Naive thymus-derived CD4-positive, alpha-beta T cell (primary cell): Measurements from ENCODE around the gene PODNL1. TPM values are rescaled to one million over a fixed set of nuclear protein-coding genes. Genes with fewer than 3 reads are reported as not detected.

Source experiments
- ATAC-seq: fragments of 150-1000 bp; cut with Tn5 transposase; 2 replicates; pipeline ENCODE4 v1.10.0; 2021; ENCODE audit warnings: mild to moderate bottlenecking, moderate library complexity
- CTCF ChIA-PET: fragments of 350-600 bp; sonication (Branson Sonifier 250); formaldehyde crosslinking; loops from one replicate; lab custom pipeline; 2021; ENCODE audit warnings: antibody characterized with exemption; lab: Charles Lee
- POLR2A ChIA-PET: fragments of 350-600 bp; sonication (Branson Sonifier 250); formaldehyde crosslinking; loops from one replicate; lab custom pipeline; 2021; ENCODE audit warnings: antibody characterized with exemption, inconsistent platforms; lab: Charles Lee
- DNase-seq, 9 donors: peaks; one replicate each; pipeline versions ENCODE4 v3.0.0 to v3.0.0-alpha.2; 2020 to 2022; ENCODE audit warnings: mixed read lengths in 1 of 9
- H3K27ac ChIP-seq: one replicate; pipeline ENCODE4 v1.7.0; 2013; ENCODE audit warnings: mild to moderate bottlenecking, low read depth, low read length, moderate library complexity
- H3K27me3 ChIP-seq, 2 donors: one replicate each; pipeline ENCODE4 v1.7.0; 2013; ENCODE audit warnings: low read length in 2 of 2, mild to moderate bottlenecking in 2 of 2, moderate library complexity in 2 of 2; ENCODE audit not compliant: control insufficient read depth in 2 of 2, insufficient read depth in 2 of 2
- H3K36me3 ChIP-seq, 3 experiments: 1 replicate in 2 of 3; 2 replicates in 1 of 3; pipeline ENCODE4 v1.7.0; 2013; ENCODE audit warnings: low read length in 3 of 3, mild to moderate bottlenecking in 3 of 3, moderate library complexity in 1 of 3; ENCODE audit not compliant: insufficient read depth in 3 of 3, control insufficient read depth in 2 of 3
- H3K4me1 ChIP-seq, 2 donors: one replicate each; pipeline ENCODE4 v1.7.0; 2013; ENCODE audit warnings: low read length in 2 of 2, mild to moderate bottlenecking in 2 of 2, moderate library complexity in 1 of 2; ENCODE audit not compliant: control insufficient read depth in 2 of 2, insufficient read depth in 2 of 2
- H3K4me3 ChIP-seq: 2 replicates; pipeline ENCODE4 v1.7.0; 2013; ENCODE audit warnings: mild to moderate bottlenecking, low read length
- H3K9me3 ChIP-seq, 3 experiments: 1 replicate in 2 of 3; 2 replicates in 1 of 3; pipeline ENCODE4 v1.7.0; 2013; ENCODE audit warnings: low read length in 3 of 3; ENCODE audit not compliant: control insufficient read depth in 2 of 3
- H3K27ac Mint-ChIP-seq, 9 donors: one replicate each; pipeline ENCODE4 v1.8.0; 2020 to 2022; ENCODE audit warnings: mixed read lengths in 9 of 9, mild to moderate bottlenecking in 8 of 9, moderate library complexity in 5 of 9, inconsistent platforms in 2 of 9
- H3K27me3 Mint-ChIP-seq, 5 donors: one replicate each; pipeline ENCODE4 v1.8.0; 2021 to 2022; ENCODE audit warnings: mixed read lengths in 5 of 5, mild to moderate bottlenecking in 1 of 5
- H3K36me3 Mint-ChIP-seq, 5 donors: one replicate each; pipeline ENCODE4 v1.8.0; 2020 to 2022; ENCODE audit warnings: mixed read lengths in 5 of 5, mild to moderate bottlenecking in 3 of 5, inconsistent platforms in 1 of 5
- H3K4me1 Mint-ChIP-seq, 7 donors: one replicate each; pipeline ENCODE4 v1.8.0; 2020 to 2022; ENCODE audit warnings: mixed read lengths in 7 of 7, mild to moderate bottlenecking in 3 of 7, inconsistent platforms in 1 of 7
- H3K4me3 Mint-ChIP-seq, 10 donors: one replicate each; pipeline ENCODE4 v1.8.0; 2020 to 2022; ENCODE audit warnings: mild to moderate bottlenecking in 10 of 10, mixed read lengths in 10 of 10, moderate library complexity in 6 of 10, inconsistent platforms in 2 of 10
- H3K9me3 Mint-ChIP-seq, 11 donors: one replicate each; pipeline ENCODE4 v1.8.0; 2020 to 2022; ENCODE audit warnings: mixed read lengths in 11 of 11, mild to moderate bottlenecking in 4 of 11, inconsistent platforms in 1 of 11, moderate library complexity in 1 of 11
- intact Hi-C, 2 donors: fragments of 100-400 bp; cut with micrococcal nuclease; formaldehyde crosslinking; loops; one replicate each; pipeline ENCODE4 v1.15.1; 2023
- polyA plus RNA-seq, 2 donors: library from polyadenylated mRNA; unstranded; fragments of 300-500 nt; fragmentation: Illumina TruSeq; gene quantifications; one replicate each; pipeline ENCODE4 v1.2.3, GENCODE V29; 2021
- total RNA-seq, 6 experiments: library from RNA in 5 of 6; stranded (reverse) in 5 of 6; gene quantifications; 1 replicate in 5 of 6; 2 replicates in 1 of 6; pipeline ENCODE4 v1.2.3 and lab custom pipeline; 2021 to 2026

Gene PODNL1
- total and polyA plus RNA-seq, 7 experiments from 2014 or later, result 0.33 to 0.59 TPM; not detected in 5

GRCh38 chr19:13980340-13980739, 42.1 kb upstream of the PODNL1 start:
- intact Hi-C loops, result no loop called here
- peak overlapping the region in 1 of 9 donors; percentile 30 for H3K27ac Mint-ChIP-seq

GRCh38 chr19:13979686-13980085, 41.5 kb upstream of the PODNL1 start:
- no peaks in the 10 kb centered on the region for H3K9me3 Mint-ChIP-seq
- peak overlapping the region; percentile 13 for H3K4me3 ChIP-seq
- peak overlapping the region; percentile 62 for H3K27ac ChIP-seq
- ChIA-PET POLR2A (interaction anchor here (0.9 to 2.6 kb wide), 5 partner anchors 12 to 52 kb away, joined by 3 to 14 read pairs (median 3); partner anchors contain the start of genes IL27RA and RFX1), CTCF (no interaction called here)
- DNase-seq (no peak), ATAC-seq (no peak)
- H3K36me3 ChIP-seq, result peaks cover 0 to 3% (median 0%) of the 10 kb centered on the region in 3 experiments
- H3K4me3 Mint-ChIP-seq, result peak overlapping the region in 7 of 10 donors; percentile 30 to 75 (median 39)
- intact Hi-C loops, result no loop called here
- H3K4me1 Mint-ChIP-seq, result peaks cover 5 to 44% (median 27%) of the 10 kb centered on the region in 7 donors
- peaks cover 0 to 7% (median 0%) of the 10 kb centered on the region in 5 donors for H3K36me3 Mint-ChIP-seq
- H3K27me3 Mint-ChIP-seq, result no peaks in the 10 kb centered on the region
- H3K4me1 ChIP-seq, result peaks cover 0 to 32% of the 10 kb centered on the region in 2 donors
- H3K27me3 ChIP-seq, result no peaks in the 10 kb centered on the region
- H3K9me3 ChIP-seq, result no peaks in the 10 kb centered on the region
- H3K27ac Mint-ChIP-seq, result peak overlapping the region in 8 of 9 donors; percentile 15 to 87 (median 60)

More at GRCh38 chr19:13980340-13980739, 42.1 kb upstream of the PODNL1 start:
- H3K4me1 ChIP-seq, result peaks cover 3 to 38% of the 10 kb centered on the region in 2 donors
- H3K9me3 ChIP-seq, result no peaks in the 10 kb centered on the region
- H3K27me3 ChIP-seq, result no peaks in the 10 kb centered on the region
- DNase-seq, result no peak
- ATAC-seq, result no peak
- no peak overlapping the region for H3K27ac ChIP-seq
- ChIA-PET POLR2A (interaction anchor here (11.0 kb wide), 1 partner anchor 20 kb away, joined by 160 read pairs; no protein-coding TSS in a partner anchor), CTCF (no interaction called here)
- Mint-ChIP-seq H3K4me3 (peak overlapping the region in 1 of 10 donors; percentile 61), H3K4me1 (peaks cover 9 to 50% (median 34%) of the 10 kb centered on the region in 7 donors), H3K36me3 (peaks cover 0 to 7% (median 0%) of the 10 kb centered on the region in 5 donors), H3K27me3 (no peaks in the 10 kb centered on the region), H3K9me3 (no peaks in the 10 kb centered on the region)
- no peak overlapping the region for H3K4me3 ChIP-seq
- H3K36me3 ChIP-seq, result peaks cover 0 to 2% (median 0%) of the 10 kb centered on the region in 3 experiments

- intact Hi-C loops, result no loop called here
- ChIA-PET CTCF (no interaction called here), POLR2A (interaction anchor here (0.9 to 2.6 kb wide), 7 partner anchors 9 to 53 kb away, joined by 3 to 14 read pairs (median 3); partner anchors contain the start of genes IL27RA and RFX1)
- peaks cover 8 to 44% (median 27%) of the 10 kb centered on the region in 7 donors for H3K4me1 Mint-ChIP-seq
- peak overlapping the region in 7 of 10 donors; percentile 23 to 75 (median 44) for H3K4me3 Mint-ChIP-seq
- no peaks in the 10 kb centered on the region for H3K27me3 Mint-ChIP-seq
- Histone ChIP-seq H3K27ac (peak overlapping the region; percentile 62), H3K36me3 (peaks cover 0 to 3% (median 0%) of the 10 kb centered on the region in 3 experiments), H3K4me1 (peaks cover 0 to 31% of the 10 kb centered on the region in 2 donors), H3K4me3 (peak overlapping the region; percentile 13), H3K9me3 (no peaks in the 10 kb centered on the region), H3K27me3 (no peaks in the 10 kb centered on the region)
- ATAC-seq (peak; percentile 39), DNase-seq (no peak)
- H3K9me3 Mint-ChIP-seq, result no peaks in the 10 kb centered on the region
- H3K36me3 Mint-ChIP-seq, result peaks cover 0 to 7% (median 3%) of the 10 kb centered on the region in 5 donors
- peak overlapping the region in 5 of 9 donors; percentile 15 to 63 (median 42) for H3K27ac Mint-ChIP-seq
Observed at GRCh38 chr19:13979244-13979615, 41.0 kb upstream of the PODNL1 start.

GRCh38 chr19:13978351-13979243, 40.4 kb upstream of the PODNL1 start:
- Histone ChIP-seq H3K27me3 (no peaks in the 10 kb centered on the region), H3K27ac (peak overlapping the region; percentile 62), H3K4me3 (peak overlapping the region; percentile 13), H3K4me1 (peaks cover 0 to 32% of the 10 kb centered on the region in 2 donors), H3K9me3 (no peaks in the 10 kb centered on the region), H3K36me3 (peaks cover 0 to 3% (median 0%) of the 10 kb centered on the region in 3 experiments)
- H3K4me3 Mint-ChIP-seq, result peak overlapping the region in 6 of 10 donors; percentile 18 to 70 (median 40)
- peak; percentile 42 for ATAC-seq
- peak overlapping the region in 4 of 9 donors; percentile 34 to 62 (median 44) for H3K27ac Mint-ChIP-seq
- CTCF ChIA-PET, result no interaction called here
- DNase-seq, result peak in 2 of 9 donors; percentile 19 to 25
- peaks cover 14 to 49% (median 29%) of the 10 kb centered on the region in 7 donors for H3K4me1 Mint-ChIP-seq
- H3K27me3 Mint-ChIP-seq, result no peaks in the 10 kb centered on the region
- POLR2A ChIA-PET, result interaction anchor here (0.5 to 2.6 kb wide), 9 partner anchors 10 to 545 kb away, joined by 3 to 14 read pairs (median 3); partner anchors contain the start of gene IL27RA
- intact Hi-C loops, result no loop called here
- H3K36me3 Mint-ChIP-seq, result peaks cover 0 to 10% (median 7%) of the 10 kb centered on the region in 5 donors
- no peaks in the 10 kb centered on the region for H3K9me3 Mint-ChIP-seq

- peaks cover 0 to 13% (median 7%) of the 10 kb centered on the region in 5 donors for H3K36me3 Mint-ChIP-seq
- peak overlapping the region in 5 of 10 donors; percentile 13 to 70 (median 35) for H3K4me3 Mint-ChIP-seq
- H3K27ac Mint-ChIP-seq, result peak overlapping the region in 4 of 9 donors; percentile 34 to 62 (median 46)
- no peaks in the 10 kb centered on the region for H3K27me3 Mint-ChIP-seq
- intact Hi-C loops, result no loop called here
- peaks cover 14 to 49% (median 22%) of the 10 kb centered on the region in 7 donors for H3K4me1 Mint-ChIP-seq
- CTCF ChIA-PET, result interaction anchor here (1.1 kb wide), 1 partner anchor 17 kb away, joined by 4 read pairs; no protein-coding TSS in a partner anchor
- Histone ChIP-seq H3K27me3 (no peaks in the 10 kb centered on the region), H3K4me3 (no peak overlapping the region), H3K27ac (peak overlapping the region; percentile 62), H3K9me3 (no peaks in the 10 kb centered on the region), H3K4me1 (peaks cover 0 to 24% of the 10 kb centered on the region in 2 donors), H3K36me3 (peaks cover 0 to 7% (median 0%) of the 10 kb centered on the region in 3 experiments)
- POLR2A ChIA-PET, result interaction anchor here (1.4 to 2.6 kb wide), 3 partner anchors 10 to 54 kb away, joined by 5 to 14 read pairs (median 12); partner anchors contain the start of gene IL27RA
- ATAC-seq (no peak), DNase-seq (no peak)
- no peaks in the 10 kb centered on the region for H3K9me3 Mint-ChIP-seq
Observed at GRCh38 chr19:13977803-13978202, 39.6 kb upstream of the PODNL1 start.

GRCh38 chr19:13976446-13976845, 38.2 kb upstream of the PODNL1 start:
- POLR2A ChIA-PET, result interaction anchor here (1.5 kb wide), 1 partner anchor 9 kb away, joined by 4 read pairs; no protein-coding TSS in a partner anchor
- no peak for ATAC-seq
- no peaks in the 10 kb centered on the region for H3K27me3 Mint-ChIP-seq

More at GRCh38 chr19:13976446-13976845, 38.2 kb upstream of the PODNL1 start:
- Histone ChIP-seq H3K36me3 (peaks cover 0 to 15% (median 0%) of the 10 kb centered on the region in 3 experiments), H3K4me3 (no peak overlapping the region), H3K27me3 (no peaks in the 10 kb centered on the region), H3K27ac (no peak overlapping the region), H3K9me3 (no peaks in the 10 kb centered on the region), H3K4me1 (peaks cover 0 to 19% of the 10 kb centered on the region in 2 donors)
- H3K36me3 Mint-ChIP-seq, result peaks cover 0 to 13% (median 7%) of the 10 kb centered on the region in 5 donors
- peaks cover 9 to 36% (median 14%) of the 10 kb centered on the region in 7 donors for H3K4me1 Mint-ChIP-seq
- CTCF ChIA-PET, result interaction anchor here (1.0 kb wide), 2 partner anchors 9 to 19 kb away, joined by 3 to 5 read pairs; no protein-coding TSS in a partner anchor
- no peak for DNase-seq
- no peaks in the 10 kb centered on the region for H3K9me3 Mint-ChIP-seq
- intact Hi-C loops, result no loop called here
- H3K27ac Mint-ChIP-seq, result peak overlapping the region in 3 of 9 donors; percentile 47 to 82 (median 78)
- peak overlapping the region in 2 of 10 donors; percentile 32 to 68 for H3K4me3 Mint-ChIP-seq
